ENCODE results near the gene CCNB1.

DNA sequence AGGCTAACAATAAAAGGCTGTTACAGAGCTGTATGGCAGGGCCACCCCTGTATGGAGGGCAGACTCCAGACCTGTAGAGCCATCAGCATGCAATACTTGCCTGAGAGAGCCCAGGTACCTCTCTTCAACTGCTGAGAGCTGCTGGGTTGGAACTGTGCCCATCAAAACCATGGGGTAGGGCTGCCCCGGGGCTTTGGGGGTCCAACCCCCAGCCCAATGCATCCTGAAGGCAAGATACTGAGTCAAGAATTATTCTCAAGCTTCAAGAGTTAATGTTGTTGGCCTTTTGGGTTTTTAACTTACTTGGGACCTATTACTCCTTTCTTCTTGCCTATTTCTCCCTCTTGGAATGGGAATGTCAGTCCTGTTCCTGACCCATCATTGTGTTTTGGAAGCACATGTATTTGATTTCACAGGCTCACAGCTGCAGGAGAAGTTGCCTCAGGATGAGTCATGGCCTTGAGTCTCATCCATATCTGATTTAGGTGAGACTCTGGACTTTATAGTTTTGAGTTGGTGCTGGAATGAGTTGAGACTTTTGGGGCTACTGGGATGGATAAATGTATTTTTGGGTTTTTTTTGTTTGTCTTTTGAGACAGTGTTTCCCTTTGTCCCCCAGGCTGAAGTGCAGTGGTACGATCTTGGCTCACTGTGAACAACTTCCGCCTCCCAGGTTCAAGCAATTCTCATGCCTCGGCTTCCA, 46.7 kb downstream of the CCNB1 start:
- TF ChIP-seq, protein P1, sequence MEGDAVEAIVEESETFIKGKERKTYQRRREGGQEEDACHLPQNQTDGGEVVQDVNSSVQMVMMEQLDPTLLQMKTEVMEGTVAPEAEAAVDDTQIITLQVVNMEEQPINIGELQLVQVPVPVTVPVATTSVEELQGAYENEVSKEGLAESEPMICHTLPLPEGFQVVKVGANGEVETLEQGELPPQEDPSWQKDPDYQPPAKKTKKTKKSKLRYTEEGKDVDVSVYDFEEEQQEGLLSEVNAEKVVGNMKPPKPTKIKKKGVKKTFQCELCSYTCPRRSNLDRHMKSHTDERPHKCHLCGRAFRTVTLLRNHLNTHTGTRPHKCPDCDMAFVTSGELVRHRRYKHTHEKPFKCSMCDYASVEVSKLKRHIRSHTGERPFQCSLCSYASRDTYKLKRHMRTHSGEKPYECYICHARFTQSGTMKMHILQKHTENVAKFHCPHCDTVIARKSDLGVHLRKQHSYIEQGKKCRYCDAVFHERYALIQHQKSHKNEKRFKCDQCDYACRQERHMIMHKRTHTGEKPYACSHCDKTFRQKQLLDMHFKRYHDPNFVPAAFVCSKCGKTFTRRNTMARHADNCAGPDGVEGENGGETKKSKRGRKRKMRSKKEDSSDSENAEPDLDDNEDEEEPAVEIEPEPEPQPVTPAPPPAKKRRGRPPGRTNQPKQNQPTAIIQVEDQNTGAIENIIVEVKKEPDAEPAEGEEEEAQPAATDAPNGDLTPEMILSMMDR (IDR thresholded peaks at IDR 0.05): no peak
- no peak for TF ChIP-seq POLR2A (IDR thresholded peaks at IDR 0.05)
